Heart left ventricle (tissue), 16 donors: ENCODE measurements around the gene IL1RAPL1. TPM values are rescaled to one million over a fixed set of nuclear protein-coding genes. Genes with fewer than 3 reads are reported as not detected.

Experiments
- ATAC-seq, 4 donors: fragments of 200-7000 bp; cut with Tn5 transposase; one replicate each; pipeline ENCODE4 v1.9.1; 2020 to 2022; ENCODE audit warnings: moderate library complexity in 4 of 4, mild to moderate bottlenecking in 3 of 4, moderate number of reproducible peaks in 1 of 4
- DNase-seq, 5 donors: peaks; one replicate each; pipeline ENCODE4 v3.0.0-alpha.2; 2020
- H3K27ac ChIP-seq, 12 donors: fragments of 200-600 bp; sonication (generic) in 4 of 12; one replicate each; pipeline versions ENCODE4 v1.5.0 to v1.8.0; 2016 to 2022; ENCODE audit warnings: mild to moderate bottlenecking in 2 of 12
- H3K27me3 ChIP-seq, 9 donors: fragments of 200-600 bp; sonication (generic) in 2 of 9; one replicate each; pipeline versions ENCODE4 v1.5.1 to v1.8.0; 2016 to 2022; ENCODE audit warnings: mild to moderate bottlenecking in 3 of 9
- H3K36me3 ChIP-seq, 9 donors: fragments of 200-600 bp; sonication (generic) in 2 of 9; one replicate each; pipeline versions ENCODE4 v1.5.0 to v1.8.0; 2018 to 2022; ENCODE audit warnings: mild to moderate bottlenecking in 2 of 9
- H3K4me1 ChIP-seq, 12 donors: fragments of 200-600 bp; sonication (generic) in 4 of 12; one replicate each; pipeline versions ENCODE4 v1.5.0 to v1.8.0; 2016 to 2022; ENCODE audit warnings: mild to moderate bottlenecking in 3 of 12
- H3K4me3 ChIP-seq, 12 donors: fragments of 200-600 bp; sonication (generic) in 4 of 12; one replicate each; pipeline versions ENCODE4 v1.5.0 to v1.8.0; 2017 to 2022; ENCODE audit warnings: mild to moderate bottlenecking in 9 of 12, moderate library complexity in 4 of 12
- H3K9me3 ChIP-seq, 12 donors: fragments of 200-600 bp; sonication (generic) in 4 of 12; one replicate each; pipeline versions ENCODE4 v1.5.0 to v1.8.0; 2016 to 2022; ENCODE audit warnings: mild to moderate bottlenecking in 1 of 12
- CTCF ChIP-seq, 12 donors: fragments of 200-600 bp; sonication (generic) in 4 of 12; IDR thresholded peaks; one replicate each; pipeline versions ENCODE4 v1.5.0 to v1.8.0; 2018 to 2022; ENCODE audit warnings: antibody characterized with exemption in 12 of 12, mild to moderate bottlenecking in 5 of 12
- POLR2A ChIP-seq, 2 donors: fragments of 450-650 bp; IDR thresholded peaks; one replicate each; pipeline ENCODE4 v1.6.1; 2017; ENCODE audit warnings: antibody characterized with exemption in 2 of 2, mild to moderate bottlenecking in 2 of 2, moderate library complexity in 2 of 2
- WGBS, 4 donors: extraction: QIAGEN DNeasy Blood & Tissue Kit in 2 of 4; methylation state at CpG; one replicate each; pipeline versions ENCODE4 v1.1.5 to v1.1.7; 2013 to 2018; 5-methylcytosine and 5-hydroxymethylcytosine counted together
- intact Hi-C, 10 donors: fragments of 100-400 bp; cut with DNase I; formaldehyde crosslinking; loops; one replicate each; pipeline versions ENCODE4 v1.11.1 to v1.14.2; 2022
- polyA plus RNA-seq, 2 donors: library from polyadenylated mRNA; stranded (reverse); fragments of 200-250 nt; gene quantifications; one replicate each; pipeline ENCODE4 v1.2.3, GENCODE V29; 2013
- total RNA-seq, 9 donors: library from RNA; depleted of rRNA in 2 of 9; stranded (reverse); fragments of >200 nt in 2 of 9; fragmentation: NEBNext Ultra II Directional in 3 of 9; extraction: Animal tissue kit (Norgen Biotek cat#: 25700) in 3 of 9; gene quantifications; one replicate each; pipeline versions ENCODE4 v1.1.0 to v1.2.4, GENCODE V29; 2016 to 2023
- donor health status: ischemic (EF 13 %, LVEDD 7.1; RV severe dilation, severe dysfunction).
- donor health status: healthy with polysubstance abuse.
- donor health status: DM: no; HTN: yes; CAD: no.
- donor health status: DM: no; HTN: no; CAD: no.
- donor health status: ischemic (EF 25% LVEDD 6.9; RV normal size, moderate dysfunction).
- donor health status: ischemic (EF 25% LVEDD 5.7; RV mildly dilated, moderate dysfunction).
- donor health status: healthy.
- donor health status: DM: yes; HTN: yes; CAD: no.
- donor health status: ischemic (EF 35%, LVEDD 5.7; RV mildly dilated, moderate dysfunction).
- donor health status: nonischemic (EF 11% LVEDD 7.7; RV severe dilation, severe dysfunction).
- donor health status: DM: yes; HTN: yes; CAD: no.
- donor health status: PGD.
- donor health status: ischemic (EF 29% LVEDD 5.4; RV normal size, mild dysfunction).
- donor health status: nonischemic (EF 23%, LVEDD 6.1; RV moderate dilation, normal function).

Gene IL1RAPL1
- total and polyA plus RNA-seq, 11 donors = 0.42 to 4.7 (median 2.3) TPM

- intact Hi-C loops = no loop called here
- TF ChIP-seq POLR2A (IDR thresholded peaks at IDR 0.05) (no peak), CTCF (IDR thresholded peaks at IDR 0.05) (no peak)
- no peaks in the 10 kb centered on the region for H3K9me3 ChIP-seq
- H3K27me3 ChIP-seq = no peaks in the 10 kb centered on the region
- no peak for ATAC-seq
- no peaks in the 10 kb centered on the region for H3K36me3 ChIP-seq
- no peak overlapping the region for H3K4me3 ChIP-seq
- H3K4me1 ChIP-seq = no peaks in the 10 kb centered on the region
- no peak overlapping the region for H3K27ac ChIP-seq
- 78 to 93% (median 85%) methylated on average over 5 of the region's 5 CpGs for WGBS, 4 donors
- no peak for DNase-seq
Observed at GRCh38 chrX:29143356-29143755, 556.1 kb downstream of the IL1RAPL1 start.

GRCh38 chrX:29143756-29144155 lies 556.5 kb downstream of the IL1RAPL1 start:
- TF ChIP-seq CTCF (IDR thresholded peaks at IDR 0.05) (no peak), POLR2A (IDR thresholded peaks at IDR 0.05) (no peak)
- Histone ChIP-seq H3K27ac (no peak overlapping the region), H3K4me3 (no peak overlapping the region), H3K36me3 (no peaks in the 10 kb centered on the region), H3K27me3 (no peaks in the 10 kb centered on the region), H3K4me1 (no peaks in the 10 kb centered on the region), H3K9me3 (no peaks in the 10 kb centered on the region)
- intact Hi-C loops = no loop called here
- no peak for DNase-seq
- 85 to 95% (median 93%) methylated on average over 4 of the region's 4 CpGs for WGBS, 4 donors
- no peak for ATAC-seq

GRCh38 chrX:29145316-29145715 lies 558.1 kb downstream of the IL1RAPL1 start:
- no peaks in the 10 kb centered on the region for H3K36me3 ChIP-seq
- WGBS, 4 donors = 58 to 79% (median 69%) methylated on average over 4 of the region's 4 CpGs
- H3K4me1 ChIP-seq = no peaks in the 10 kb centered on the region
- no peak overlapping the region for H3K4me3 ChIP-seq
- DNase-seq (no peak), ATAC-seq (no peak)
- TF ChIP-seq POLR2A (IDR thresholded peaks at IDR 0.05) (no peak), CTCF (IDR thresholded peaks at IDR 0.05) (no peak)
- no peaks in the 10 kb centered on the region for H3K9me3 ChIP-seq
- intact Hi-C loops = no loop called here
- no peak overlapping the region for H3K27ac ChIP-seq
- H3K27me3 ChIP-seq = no peaks in the 10 kb centered on the region

- WGBS, 4 donors = 62 to 66% (median 64%) methylated on average over 5 of the region's 5 CpGs
- intact Hi-C loops = no loop called here
Observed at GRCh38 chrX:29148511-29148910, 561.3 kb downstream of the IL1RAPL1 start.

More at GRCh38 chrX:29148511-29148910, 561.3 kb downstream of the IL1RAPL1 start:
- Histone ChIP-seq H3K9me3 (peaks cover 0 to 5% (median 0%) of the 10 kb centered on the region in 12 donors), H3K4me3 (no peak overlapping the region), H3K4me1 (no peaks in the 10 kb centered on the region), H3K27me3 (no peaks in the 10 kb centered on the region), H3K27ac (no peak overlapping the region), H3K36me3 (no peaks in the 10 kb centered on the region)
- no peak for DNase-seq
- no peak for ATAC-seq
- TF ChIP-seq POLR2A (IDR thresholded peaks at IDR 0.05) (no peak), CTCF (IDR thresholded peaks at IDR 0.05) (no peak)
